ENCODE measurements around the gene DENND2D.
"Not testable (repeated sequence)": the region's sequence is repeated elsewhere in the genome, so short reads cannot be mapped to it uniquely, and the experiment has no call there.

The DENND2D gene

DNA sequence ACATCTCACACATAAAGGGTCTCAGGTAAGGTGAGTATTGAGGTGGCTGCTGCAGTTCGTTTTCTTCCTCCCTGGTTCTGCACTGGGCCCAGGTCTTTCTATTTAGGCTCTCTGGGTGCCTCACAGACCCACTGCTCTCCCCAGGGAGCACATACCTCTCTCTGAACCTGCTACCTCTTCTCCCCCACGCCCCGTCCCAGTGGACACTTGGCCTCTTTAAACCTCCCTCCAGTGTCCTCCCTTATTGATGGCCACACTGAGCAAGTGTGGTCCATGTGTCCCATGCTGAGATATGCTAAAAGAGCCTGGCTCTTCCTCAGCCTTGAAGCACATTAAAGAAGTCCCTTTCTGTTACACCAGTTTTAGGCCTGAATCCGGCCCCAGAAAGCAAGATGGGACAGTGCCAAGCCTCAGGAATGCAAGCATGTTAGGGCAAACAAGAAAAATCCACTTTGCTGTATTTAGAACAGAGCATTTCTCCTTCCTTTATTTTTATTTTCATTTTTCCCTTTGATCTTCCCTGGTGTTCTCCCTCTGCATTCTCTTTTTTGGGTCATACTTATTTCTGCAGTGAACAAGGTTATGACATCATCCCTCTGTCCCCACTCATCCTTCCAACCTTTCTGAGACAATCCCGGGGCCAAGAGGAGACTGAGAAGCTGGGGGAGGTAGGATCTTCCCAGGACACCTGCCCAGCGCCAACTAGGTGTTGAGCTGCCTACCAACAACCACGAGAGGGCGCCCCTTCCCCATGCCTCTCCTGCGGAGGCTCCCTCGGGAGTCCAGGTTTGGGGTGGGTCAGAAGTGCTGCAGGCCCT lies 22.1 kb upstream of the DENND2D start:
- peak overlapping the region; percentile 34 for H3K4me3 ChIP-seq (ENCODE audit: low read length)
- DNase-seq (ENCODE audit: low read depth, low spot score): peak; percentile 69

DNA sequence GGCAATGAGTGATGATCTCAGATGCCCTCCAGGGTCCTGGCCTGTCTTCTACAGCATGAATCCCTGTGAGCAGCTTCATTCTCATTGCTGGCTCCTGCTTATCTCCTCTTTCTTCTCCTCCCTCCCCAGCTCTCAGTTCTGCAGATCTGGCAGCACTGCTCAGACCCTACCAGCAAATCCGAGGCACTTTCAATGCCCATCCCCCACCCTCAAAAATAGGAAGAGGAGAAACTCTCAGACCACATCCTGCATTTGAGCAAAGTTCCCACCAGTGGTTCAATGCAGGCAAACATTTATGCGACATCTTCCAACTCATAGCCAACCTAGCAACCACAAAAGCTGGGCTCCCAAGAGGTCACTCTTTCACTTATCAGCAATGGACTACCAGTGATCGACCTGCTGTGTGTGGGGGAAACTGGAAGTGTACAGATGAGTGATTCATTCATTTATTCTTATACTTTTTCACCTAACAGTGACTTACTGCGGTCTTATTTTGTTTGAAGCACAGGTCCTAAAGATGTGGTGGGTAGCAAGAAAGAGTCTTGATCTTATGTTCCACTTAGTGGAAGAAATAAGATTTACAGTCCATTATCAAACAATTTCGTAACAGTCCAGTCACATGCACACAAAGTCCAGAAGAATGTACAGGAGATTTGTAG lies 21.3 kb upstream of the DENND2D start:
- peak overlapping the region; percentile 34 for H3K4me3 ChIP-seq (ENCODE audit: low read length)

DNA sequence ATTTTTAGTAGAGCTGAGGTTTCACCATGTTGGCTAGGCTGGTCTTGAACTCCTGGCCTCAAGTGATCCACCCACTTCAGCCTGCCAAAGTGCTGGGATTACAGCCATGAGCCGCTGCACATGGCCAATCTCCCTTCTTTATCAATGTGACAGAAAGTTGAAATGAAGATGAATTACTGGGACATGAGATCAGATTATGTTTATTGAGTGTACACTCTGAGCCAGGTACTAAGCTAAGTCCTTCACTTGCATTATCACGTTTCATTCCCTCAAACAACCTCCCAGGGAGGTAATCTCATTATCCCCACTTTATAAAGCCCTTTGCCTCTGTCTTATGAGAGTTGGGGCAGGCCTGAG lies 20.8 kb upstream of the DENND2D start:
- peak overlapping the region; percentile 22 for H3K4me3 ChIP-seq (ENCODE audit: low read length)

More for the DNA sequence above, 21.3 kb upstream of the DENND2D start:
- peak; percentile 98 for DNase-seq (ENCODE audit: low read depth, low spot score)

DNA sequence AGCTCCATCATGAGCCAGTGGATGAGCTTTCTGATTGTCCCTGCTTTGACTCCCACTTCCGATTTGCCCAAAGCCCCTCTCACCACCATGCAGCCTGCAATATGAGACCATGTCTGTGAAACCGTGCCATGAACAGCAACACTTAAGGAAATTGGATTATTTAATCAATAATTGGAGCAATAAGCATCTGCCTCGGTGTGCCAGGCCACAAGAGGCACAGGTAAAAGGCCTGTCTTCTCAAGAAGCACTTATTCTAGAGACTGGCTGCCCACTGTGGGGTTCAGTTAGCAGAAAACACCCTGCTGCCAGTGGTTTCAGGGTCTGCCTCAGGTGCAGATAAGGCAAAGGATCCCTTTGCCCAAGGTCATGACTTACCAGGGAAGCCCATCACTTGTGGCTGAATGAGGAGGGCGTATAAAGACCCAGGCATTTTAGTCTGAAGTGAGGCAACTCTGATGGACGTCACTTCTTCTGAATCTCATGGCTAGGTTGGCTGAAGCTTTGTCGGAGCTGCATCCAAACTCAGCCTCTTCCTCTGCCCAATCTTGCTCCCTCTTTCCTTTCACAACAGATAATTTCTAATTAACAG lies 19.9 kb upstream of the DENND2D start:
- H3K4me3 ChIP-seq (ENCODE audit: low read length): no peak overlapping the region; the same call in 1 of the 2 replicates
- DNase-seq (ENCODE audit: low read depth, low spot score): no peak

More for the DNA sequence above, 20.8 kb upstream of the DENND2D start:
- DNase-seq (ENCODE audit: low read depth, low spot score): no peak

DNA sequence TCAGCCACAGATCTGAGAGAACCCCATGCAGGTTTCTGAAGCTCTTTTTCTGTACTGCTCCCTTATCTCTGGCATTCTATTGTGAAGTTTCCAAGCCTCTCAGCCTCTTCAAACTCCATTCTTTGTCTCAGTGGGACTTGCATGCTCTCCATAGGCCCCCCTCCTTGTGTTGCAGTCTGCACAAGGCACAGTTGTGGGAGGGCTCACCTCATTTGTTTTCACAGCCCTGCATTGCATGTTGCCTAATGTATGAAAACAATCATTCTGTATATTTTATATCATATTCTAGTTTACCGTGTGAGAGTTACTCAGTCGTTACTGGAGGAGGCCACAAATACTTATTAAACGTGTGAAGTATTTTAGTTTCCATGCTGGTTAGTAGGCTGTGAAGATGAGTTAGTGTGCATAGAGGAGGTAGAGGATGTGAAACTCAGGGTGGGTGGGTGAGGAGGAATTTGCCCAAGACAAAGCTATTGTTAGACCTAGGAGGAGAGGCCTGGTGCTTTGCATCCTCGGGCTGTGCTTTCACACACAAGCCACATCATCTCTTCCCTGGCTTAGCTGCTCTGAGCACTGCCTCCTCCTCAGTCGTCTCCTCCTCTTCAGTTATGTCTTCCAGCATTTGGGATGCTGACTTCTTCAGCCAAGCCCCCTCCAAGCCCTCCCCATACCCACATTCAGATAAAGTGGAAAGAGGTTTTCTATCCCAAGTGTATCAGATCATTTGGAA lies 19.3 kb upstream of the DENND2D start:
- H3K4me3 ChIP-seq (ENCODE audit: low read length): no peak overlapping the region; the same call in 1 of the 2 replicates
- DNase-seq (ENCODE audit: low read depth, low spot score): no peak

DNA sequence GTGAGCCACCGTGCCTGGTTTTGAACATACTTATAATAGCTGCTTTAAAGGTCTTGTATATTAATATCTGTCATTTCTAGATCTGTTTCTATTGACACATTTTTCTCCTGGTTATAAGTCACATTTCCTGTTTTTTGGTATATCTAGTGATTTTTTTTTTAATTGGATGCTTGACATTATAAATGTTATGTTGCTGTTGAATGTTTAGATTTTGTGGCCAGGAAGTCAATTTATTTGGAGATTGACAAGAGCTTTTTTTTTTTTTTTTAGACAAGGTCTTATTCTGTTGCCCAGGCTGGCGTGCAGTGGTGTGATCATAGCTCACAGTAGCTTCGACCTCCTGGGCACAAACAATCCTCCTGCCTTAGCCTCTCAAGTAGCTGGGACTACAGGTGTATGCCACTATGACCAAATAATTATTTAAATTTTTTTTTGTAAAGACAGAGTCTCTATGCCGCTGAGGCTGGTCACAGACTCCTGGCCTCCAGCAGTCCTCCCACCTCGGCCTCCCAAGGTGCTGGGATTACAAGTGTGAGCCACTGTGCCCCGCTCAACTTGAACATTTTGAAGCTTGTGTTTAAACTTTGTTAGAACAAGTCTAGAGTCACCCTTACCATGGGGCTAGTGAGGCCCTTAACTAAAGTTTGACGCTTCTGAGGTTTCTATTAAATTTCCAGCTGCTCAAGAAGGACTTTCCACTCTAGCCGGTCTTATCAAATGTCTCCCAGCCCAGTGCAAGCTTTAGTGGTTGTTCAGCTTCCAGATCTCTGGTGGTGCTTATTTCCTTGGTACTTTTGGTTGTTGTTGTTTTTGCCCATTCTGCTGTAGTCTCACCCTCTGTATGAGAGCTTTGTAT lies 18.5 kb upstream of the DENND2D start:
- DNase-seq (ENCODE audit: low read depth, low spot score): no peak
- no peak overlapping the region for H3K4me3 ChIP-seq (ENCODE audit: low read length)

DNA sequence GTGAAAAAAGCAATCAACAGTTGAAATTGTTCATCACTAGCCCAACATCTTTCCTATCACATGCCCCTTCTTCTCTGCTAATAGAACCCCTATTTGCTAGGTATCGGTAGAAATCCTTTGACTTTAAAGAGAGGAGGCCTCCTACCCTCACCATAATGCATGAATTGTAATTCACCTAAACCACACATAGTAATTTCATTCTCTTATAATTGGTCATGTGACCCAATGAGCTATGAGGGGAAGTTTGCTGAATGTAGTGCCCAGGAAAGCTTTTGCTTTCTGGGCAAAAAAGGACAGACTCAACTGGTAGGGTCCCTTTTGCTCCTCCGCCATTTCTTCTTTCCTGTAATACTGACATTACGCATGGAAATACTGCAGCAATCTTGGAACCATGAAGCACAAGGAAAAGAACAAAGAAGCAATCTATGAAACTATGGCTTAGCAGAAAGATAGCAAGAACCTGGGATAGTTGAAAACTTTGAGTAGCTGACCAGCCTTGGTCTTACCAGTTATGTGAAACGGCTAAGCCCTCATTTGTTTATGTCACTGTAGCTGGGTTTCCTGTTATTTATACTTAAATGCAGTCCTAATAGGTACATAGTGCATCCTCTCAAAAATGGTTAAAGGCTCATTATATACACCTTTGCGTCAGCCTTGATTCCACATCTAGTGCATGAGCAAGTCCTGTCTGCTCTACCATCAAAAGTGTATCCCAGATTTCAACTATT lies 16.9 kb upstream of the DENND2D start:
- H3K4me3 ChIP-seq (ENCODE audit: low read length): no peak overlapping the region

DNA sequence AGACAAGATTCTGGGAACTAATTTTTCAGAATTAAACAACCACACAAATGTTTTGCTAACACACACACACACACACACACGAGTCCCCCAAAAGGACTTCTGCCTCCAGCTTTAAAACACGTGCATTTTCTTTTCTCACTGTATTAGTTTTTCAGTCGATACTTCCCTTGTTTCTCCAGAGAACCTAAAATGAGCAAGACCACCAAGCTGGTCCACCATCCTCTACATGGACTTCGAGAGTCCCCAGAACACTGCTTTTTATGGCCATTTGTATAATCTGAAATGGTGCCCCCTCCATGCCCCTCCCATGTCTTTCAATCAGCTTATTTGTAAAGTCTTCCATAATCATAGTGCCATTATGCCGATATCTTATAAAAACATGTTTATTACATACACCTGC lies 16.3 kb upstream of the DENND2D start:
- no peak for DNase-seq (ENCODE audit: low read depth, low spot score)
- H3K4me3 ChIP-seq (ENCODE audit: low read length): peak overlapping the region; percentile 43

More for the DNA sequence above, 16.9 kb upstream of the DENND2D start:
- no peak for DNase-seq (ENCODE audit: low read depth, low spot score)

DNA sequence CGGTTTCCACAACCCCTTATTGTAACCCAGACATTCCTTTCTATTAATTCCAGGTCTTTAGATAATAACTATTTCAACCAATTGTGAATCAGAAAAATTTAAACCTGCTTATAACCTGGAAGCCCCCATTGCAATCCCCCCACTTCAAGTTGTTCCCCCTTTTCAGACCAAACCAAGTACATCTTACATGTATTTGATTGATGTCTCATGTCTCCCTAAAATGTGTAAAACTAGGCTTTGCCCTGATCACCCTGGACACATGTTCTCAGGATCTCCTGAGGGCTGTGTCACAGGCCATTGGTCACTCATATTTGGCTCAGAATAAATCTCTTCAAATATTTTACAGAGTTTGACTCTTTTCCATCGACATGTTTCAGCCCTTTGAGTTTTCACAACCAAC lies 14.8 kb upstream of the DENND2D start:
- H3K4me3 ChIP-seq (ENCODE audit: low read length): peak overlapping the region; percentile 43
- not testable (repeated sequence) for DNase-seq (ENCODE audit: low read depth, low spot score)

DNA sequence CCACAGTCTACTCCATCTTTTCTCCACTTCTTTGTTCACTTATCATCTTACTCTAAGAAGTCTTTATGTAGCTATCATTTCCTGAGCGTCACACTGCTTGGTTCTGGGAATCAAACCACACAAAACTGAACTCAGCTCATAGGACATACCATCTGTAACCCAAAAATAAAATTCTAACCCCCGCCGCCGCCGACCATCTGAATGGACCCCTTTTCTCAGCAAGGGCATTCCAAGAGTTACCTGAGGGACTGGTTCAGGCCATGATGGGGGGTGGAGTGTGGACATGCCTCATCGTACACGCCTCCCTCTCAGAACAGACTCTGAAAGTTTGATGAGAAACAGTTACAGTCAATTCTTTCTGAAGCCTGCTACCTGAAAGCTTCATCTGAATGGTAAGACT lies 14.4 kb upstream of the DENND2D start:
- peak overlapping the region; percentile 43 for H3K4me3 ChIP-seq (ENCODE audit: low read length)
- no peak for DNase-seq (ENCODE audit: low read depth, low spot score)

DNA sequence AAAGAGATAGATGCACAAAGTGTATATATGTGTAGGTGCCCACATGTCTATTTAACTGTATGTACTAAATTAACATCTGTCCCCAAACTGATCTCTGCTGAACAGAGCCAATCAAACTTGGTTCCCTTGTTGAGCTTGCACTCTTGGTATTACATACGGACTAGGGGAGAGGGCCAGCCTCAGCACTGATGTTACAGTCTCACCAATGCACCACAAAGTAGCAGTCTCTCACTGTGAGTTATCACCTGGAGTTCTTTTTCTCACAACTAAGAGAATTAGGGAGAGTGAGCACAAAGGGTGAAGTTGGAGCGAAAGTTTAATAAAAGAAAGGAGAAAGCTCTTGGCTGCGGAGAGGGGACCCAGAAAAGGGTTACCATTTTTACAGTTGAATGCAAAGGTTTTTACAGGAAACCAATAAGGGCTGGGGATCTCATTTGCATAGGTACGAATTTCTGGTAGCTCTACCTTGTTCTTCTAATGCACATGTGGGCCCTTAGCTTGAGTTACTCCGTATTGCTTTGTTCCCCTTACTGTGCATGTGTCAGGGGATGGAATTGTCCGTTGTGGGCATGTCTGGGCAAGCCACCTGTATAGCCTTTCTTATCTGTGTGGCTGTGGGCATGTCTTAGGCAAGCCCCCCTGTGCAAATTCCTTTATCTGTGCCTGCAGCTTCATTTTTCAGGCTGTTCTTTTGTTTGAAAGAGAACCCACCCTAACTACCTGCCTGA lies 13.8 kb upstream of the DENND2D start:
- DNase-seq (ENCODE audit: low read depth, low spot score): peak; percentile 90
- H3K4me3 ChIP-seq (ENCODE audit: low read length): peak overlapping the region; percentile 43

DNA sequence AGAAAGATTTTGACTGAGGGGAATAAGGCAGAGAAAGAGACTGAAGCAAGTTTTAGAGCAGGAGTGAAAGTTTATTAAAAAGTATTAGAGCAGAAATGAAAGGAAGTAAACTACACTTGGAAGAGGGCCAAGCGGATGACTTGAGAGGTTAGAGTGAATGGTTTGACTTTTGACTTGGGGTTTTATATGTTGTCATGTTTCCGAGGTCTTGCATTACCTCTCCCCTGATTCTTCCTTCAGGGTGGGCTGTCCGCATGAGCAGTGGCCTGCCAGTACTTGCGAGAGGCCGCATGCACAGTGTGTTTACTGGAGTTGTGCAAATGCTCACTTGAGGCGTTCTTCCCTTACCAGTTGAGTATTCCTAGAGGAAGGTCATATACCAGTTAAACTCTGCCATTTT lies 13.0 kb upstream of the DENND2D start:
- no peak overlapping the region for H3K4me3 ChIP-seq (ENCODE audit: low read length)
- DNase-seq (ENCODE audit: low read depth, low spot score): no peak

DNA sequence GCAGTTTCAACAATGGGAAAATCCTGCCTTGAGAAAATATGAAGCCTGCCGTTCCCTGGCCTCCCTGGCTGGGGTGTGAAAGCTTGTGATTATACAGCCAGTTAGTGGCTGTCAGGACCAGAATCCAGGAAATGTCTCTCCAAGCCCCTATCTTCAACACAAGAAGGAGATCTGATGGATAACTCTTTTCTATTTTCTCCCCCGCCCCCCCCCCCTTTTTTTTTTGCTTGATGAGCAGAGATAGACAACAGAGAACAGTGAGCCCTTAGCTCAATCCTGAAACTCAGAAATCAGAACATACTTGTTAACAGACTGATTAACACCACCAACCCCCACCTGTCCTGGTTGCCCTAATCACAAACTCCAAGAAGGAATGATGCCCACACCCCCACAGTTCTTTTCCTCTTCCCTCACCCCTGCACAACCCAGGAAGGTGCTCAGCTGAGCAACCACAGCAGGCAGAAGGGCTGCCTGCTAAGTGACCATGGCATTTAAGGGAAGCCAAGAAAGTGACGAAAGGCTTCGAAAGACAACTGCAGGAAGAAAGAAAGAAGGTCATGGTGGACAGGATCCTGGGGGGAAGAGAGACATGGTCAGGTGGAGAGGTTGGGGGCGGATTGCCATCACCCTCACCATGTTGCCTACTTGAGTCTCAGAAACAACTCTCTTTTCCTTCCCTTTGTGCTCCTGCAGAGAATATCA lies 12.3 kb upstream of the DENND2D start:
- no peak overlapping the region for H3K4me3 ChIP-seq (ENCODE audit: low read length)
- DNase-seq (ENCODE audit: low read depth, low spot score): no peak

DNA sequence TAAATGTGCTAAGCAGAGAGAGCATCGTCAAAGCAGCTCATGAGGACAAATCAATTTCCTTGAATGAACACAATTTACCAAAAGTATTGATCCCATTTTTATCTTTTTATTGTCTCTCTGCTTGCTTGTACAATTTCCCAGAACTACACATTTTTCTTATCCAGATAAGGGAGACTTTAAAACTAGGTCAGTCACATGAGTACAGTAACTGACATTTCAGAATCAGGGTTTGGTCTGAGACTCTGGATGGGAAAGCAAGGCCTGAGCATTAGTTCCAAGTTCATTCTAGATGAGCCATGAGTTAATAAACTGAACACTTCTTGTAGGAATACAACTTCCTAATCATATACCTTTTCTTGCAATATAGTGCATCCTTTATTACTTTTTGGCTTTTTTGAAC lies 11.5 kb upstream of the DENND2D start:
- H3K4me3 ChIP-seq (ENCODE audit: low read length): no peak overlapping the region
- DNase-seq (ENCODE audit: low read depth, low spot score): no peak

DNA sequence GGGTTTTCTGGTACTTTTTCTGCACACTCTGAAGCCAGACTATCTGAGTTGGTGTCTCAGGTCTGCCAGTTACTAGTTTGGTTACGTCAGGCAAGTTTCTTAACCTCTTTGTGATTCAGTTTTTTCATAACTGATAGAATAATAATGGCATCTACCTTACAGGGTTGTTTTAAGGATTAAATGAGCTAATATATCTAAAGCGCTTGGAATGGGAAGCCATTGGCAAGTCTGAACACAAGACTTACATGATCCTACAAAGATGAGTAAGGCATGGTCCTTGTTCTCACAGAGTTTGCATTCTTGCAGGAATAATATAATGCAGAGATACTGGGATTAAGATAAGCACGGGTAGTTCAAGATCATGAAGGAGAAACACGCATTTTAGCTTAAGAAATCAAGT lies 9.2 kb upstream of the DENND2D start:
- no peak for DNase-seq (ENCODE audit: low read depth, low spot score)
- H3K4me3 ChIP-seq (ENCODE audit: low read length): no peak overlapping the region

DNA sequence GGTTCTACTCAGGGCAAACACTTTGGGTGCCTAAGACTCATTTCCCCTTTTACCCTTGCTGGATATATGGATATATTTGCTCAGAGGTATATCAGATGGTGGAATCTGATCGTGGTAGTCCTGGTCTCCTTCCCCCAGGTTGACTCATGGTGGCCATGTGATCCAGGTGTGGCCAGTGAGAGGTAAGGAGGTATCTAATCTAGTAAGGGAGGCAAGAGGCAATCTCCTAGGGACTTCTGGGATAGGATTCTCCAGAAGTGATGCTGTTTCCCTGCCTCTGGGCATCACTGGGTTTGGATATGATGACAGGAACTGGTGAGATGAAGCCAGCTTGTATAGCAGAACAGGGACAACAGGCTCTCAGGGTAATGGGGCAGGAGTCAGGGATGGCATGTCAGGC lies 8.5 kb upstream of the DENND2D start:
- no peak for DNase-seq (ENCODE audit: low read depth, low spot score)

DNA sequence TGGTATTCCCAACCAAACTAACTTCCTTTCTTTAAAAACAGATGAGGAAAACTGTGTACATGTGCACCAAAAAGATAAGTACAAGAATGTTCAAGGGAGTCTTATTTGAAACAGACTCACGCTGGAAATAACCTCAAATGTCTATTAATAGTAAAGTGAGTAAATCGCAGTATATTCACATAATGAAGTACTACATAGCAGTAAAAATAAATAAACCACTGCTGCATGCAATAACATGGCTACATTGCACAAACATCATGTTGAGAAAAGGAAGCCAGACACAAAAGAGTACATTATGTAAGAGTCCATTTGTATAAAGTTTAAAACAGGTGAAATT lies 5.2 kb upstream of the DENND2D start:
- DNase-seq (ENCODE audit: low read depth, low spot score): no peak
- no peak overlapping the region for H3K4me3 ChIP-seq (ENCODE audit: low read length)

More for the DNA sequence above, 8.5 kb upstream of the DENND2D start:
- no peak overlapping the region for H3K4me3 ChIP-seq (ENCODE audit: low read length)

All from Jurkat, Clone E6-1 (cell line).